Ishikawa (cell line): Measurements from ENCODE around the gene ADAMTS16.

ENCODE experiments used
- EP300 ChIP-seq: IDR thresholded peaks from 2 replicates; pipeline ENCODE4 v1.6.1; 2012; ENCODE audit warnings: borderline replicate concordance
- FOXM1 ChIP-seq: IDR thresholded peaks from 2 replicates; pipeline ENCODE4 v1.6.1; 2012; ENCODE audit warnings: low read depth, borderline replicate concordance
- RAD21 ChIP-seq: IDR thresholded peaks from 2 replicates; pipeline ENCODE4 v1.6.1; 2012; ENCODE audit warnings: low read depth
- ZBTB7A ChIP-seq: IDR thresholded peaks from 2 replicates; pipeline ENCODE4 v1.6.1; 2012; ENCODE audit warnings: low read depth

- TF ChIP-seq EP300 = no peak
- no peak for TF ChIP-seq ZBTB7A
- TF ChIP-seq RAD21 = no peak
- TF ChIP-seq FOXM1 = no peak
Observed at GRCh38 chr5:5293029-5293428, 152.9 kb downstream of the ADAMTS16 start.
